GM12878 (cell line): ENCODE data around the gene PRAF2. TPM values are rescaled to one million over a fixed set of nuclear protein-coding genes. Genes with fewer than 3 reads are reported as not detected.

Experiments
- ATAC-seq: fragments of 200-7000 bp; cut with Tn5 transposase; 3 replicates; pipeline ENCODE4 v1.9.1; 2020; ENCODE audit warnings: mild to moderate bottlenecking, moderate library complexity
- BruUV-seq: library from RNA; stranded (reverse); fragments of 400-500 nt; replicated peaks from 2 replicates; lab custom pipeline; 2021; lab: Mats Ljungman, UMichigan
- CTCF ChIA-PET: fragments of 300-600 bp; sonication (Branson Sonifier 250); formaldehyde crosslinking; extraction: SDS; loops from one replicate; lab custom pipeline; 2021; ENCODE audit warnings: inconsistent platforms; lab: Yijun Ruan, JAX
- POLR2A ChIA-PET: fragments of 350-600 bp; formaldehyde crosslinking; extraction: SDS; loops from one replicate; lab custom pipeline; 2021; ENCODE audit warnings: inconsistent platforms; lab: Charles Lee
- RAD21 ChIA-PET: fragments of 300-600 bp; sonication (Branson Sonifier 250); formaldehyde crosslinking; loops from one replicate; lab custom pipeline; 2023; ENCODE audit warnings: antibody characterized with exemption; ENCODE audit not compliant: unreplicated experiment; lab: Charles Lee
- SMC1A ChIA-PET: fragments of 300-600 bp; sonication (Branson Sonifier 250); formaldehyde crosslinking; loops from one replicate; lab custom pipeline; 2023; ENCODE audit not compliant: unreplicated experiment, uncharacterized antibody; lab: Charles Lee
- DNase-seq: peaks from one replicate; pipeline ENCODE4 v3.0.0-alpha.2; 2011; ENCODE audit warnings: low read depth, low spot score
- FAIRE-seq: peaks from 3 replicates; lab custom pipeline; 2011; peaks lifted over from hg19 to GRCh38; lab: Jason Lieb, UNC
- H2AFZ ChIP-seq: 2 replicates; pipeline ENCODE4 v1.6.0; 2011; ENCODE audit warnings: low read depth, low read length, control low read depth; ENCODE audit not compliant: control insufficient read depth
- H3K27ac ChIP-seq: 2 replicates; pipeline ENCODE4 v1.5.1; 2011; ENCODE audit warnings: control low read depth; ENCODE audit not compliant: control insufficient read depth, insufficient read depth
- H3K27me3 ChIP-seq, 2 experiments: replicated peaks in 1 of 2; 2 replicates each; pipeline versions ENCODE4 v1.6.0 to v1.6.1; 2011; ENCODE audit warnings: low read length in 1 of 2; ENCODE audit not compliant: control insufficient read depth in 2 of 2, insufficient read depth in 2 of 2
- H3K36me3 ChIP-seq, 2 experiments: 2 replicates each; pipeline ENCODE4 v1.5.1; 2011; ENCODE audit warnings: low read length in 1 of 2; ENCODE audit not compliant: control insufficient read depth in 2 of 2, insufficient read depth in 2 of 2
- H3K4me1 ChIP-seq: 2 replicates; pipeline ENCODE4 v1.6.1; 2011; ENCODE audit warnings: mild to moderate bottlenecking, low read length, moderate library complexity, mixed read lengths; ENCODE audit not compliant: control insufficient read depth, insufficient read depth
- H3K4me2 ChIP-seq: 2 replicates; pipeline ENCODE4 v1.6.0; 2011; ENCODE audit warnings: control low read depth; ENCODE audit not compliant: control insufficient read depth, insufficient read depth
- H3K4me3 ChIP-seq: fragments of 200-600 bp; sonication (generic); 2 replicates; pipeline ENCODE4 v1.5.1; 2016
- H3K79me2 ChIP-seq: 2 replicates; pipeline ENCODE4 v1.6.0; 2011; ENCODE audit warnings: low read length; ENCODE audit not compliant: control insufficient read depth, insufficient read depth
- H3K9ac ChIP-seq: 2 replicates; pipeline ENCODE4 v1.8.0; 2011; ENCODE audit warnings: low read length, control low read depth, mixed read lengths; ENCODE audit not compliant: control insufficient read depth, insufficient read depth
- H3K9me3 ChIP-seq: replicated peaks from 3 replicates; pipeline ENCODE4 v1.5.1; 2011; ENCODE audit warnings: mild to moderate bottlenecking, low read length; ENCODE audit not compliant: control insufficient read depth, insufficient read depth
- H4K20me1 ChIP-seq: 2 replicates; pipeline ENCODE4 v1.6.0; 2011; ENCODE audit not compliant: control insufficient read depth, insufficient read depth
- ATF3 ChIP-seq: IDR thresholded peaks from 2 replicates; pipeline ENCODE4 v1.6.1; 2011; ENCODE audit warnings: low read depth, mild to moderate bottlenecking, low read length, moderate library complexity, borderline replicate concordance; ENCODE audit errors: extremely low read depth
- CBX3 ChIP-seq: fragments of 200-600 bp; sonication (generic); IDR thresholded peaks from 2 replicates; pipeline ENCODE4 v1.6.1; 2016; ENCODE audit warnings: low read depth, borderline replicate concordance
- CTCF ChIP-seq, 3 experiments: IDR thresholded peaks in 2 of 3; conservative IDR thresholded peaks in 1 of 3; 2 replicates each; pipeline ENCODE4 v1.5.1; 2011; ENCODE audit warnings: low read depth in 3 of 3, low read length in 3 of 3, mild to moderate bottlenecking in 3 of 3, control low read depth in 2 of 3, moderate library complexity in 2 of 3, inconsistent platforms in 1 of 3, mixed read lengths in 1 of 3; ENCODE audit not compliant: control insufficient read depth in 2 of 3, insufficient read depth in 1 of 3; ENCODE audit errors: extremely low read depth in 1 of 3
- GABPA ChIP-seq: IDR thresholded peaks from 2 replicates; pipeline ENCODE4 v1.6.1; 2014; ENCODE audit warnings: antibody characterized with exemption, low read depth, mild to moderate bottlenecking, inconsistent platforms
- IRF5 ChIP-seq: fragments of 450-650 bp; IDR thresholded peaks from 2 replicates; pipeline ENCODE4 v1.6.1; 2017; ENCODE audit warnings: borderline replicate concordance
- NRF1 ChIP-seq: conservative IDR thresholded peaks from 2 replicates; pipeline ENCODE4 v1.6.1; 2011; ENCODE audit warnings: mild to moderate bottlenecking, low read depth, low read length, improper control_type of control experiment
- PAX5 ChIP-seq: IDR thresholded peaks from 2 replicates; pipeline ENCODE4 v1.6.1; 2011; ENCODE audit warnings: low read depth, low read length, borderline replicate concordance
- WGBS: methylation state at CpG from one replicate; pipeline ENCODE4 v1.1.6; 2016; ENCODE audit warnings: low lambda C conversion rate; ENCODE audit not compliant: insufficient replicate concordance, insufficient coverage; ENCODE audit errors: missing lambda C conversion rate; 5-methylcytosine and 5-hydroxymethylcytosine counted together
- in situ Hi-C: fragments of 300-500 bp; cut with MboI; formaldehyde crosslinking; loops from 9 replicates; pipeline ENCODE4 v1.14.3; 2018; ENCODE audit warnings: mixed read lengths
- intact Hi-C: fragments of 100-400 bp; cut with micrococcal nuclease; formaldehyde crosslinking; loops from one replicate; pipeline ENCODE4 v1.14.2; 2022; ENCODE audit not compliant: unreplicated experiment
- polyA plus RNA-seq, 11 experiments: library from polyadenylated mRNA; depleted of rRNA in 4 of 11; unstranded in 6 of 11; stranded (reverse) in 5 of 11; fragments of >200 nt; fragmentation: Nextera tagmentation in 4 of 11; fragmentation: Illumina TruSeq in 1 of 11; extraction: Ambion mirVana in 4 of 11; extraction: Trizol in 1 of 11; gene quantifications; 1 replicate in 1 of 11; 2 replicates in 10 of 11; pipeline versions ENCODE4 v1.2.1 to v1.2.3, GENCODE V29; 2011 to 2016; ENCODE audit warnings: inconsistent platforms in 2 of 11, missing spikeins in 2 of 11, low read depth in 1 of 11
- total RNA-seq, 4 experiments: library from RNA; depleted of rRNA in 3 of 4; stranded (reverse); fragments of >200 nt in 3 of 4; fragmentation: Illumina TruSeq in 1 of 4; extraction: Trizol in 1 of 4; gene quantifications; 2 replicates each; pipeline versions ENCODE4 v1.2.1 to v1.2.3, GENCODE V29; 2013 to 2021

The PRAF2 gene
- total and polyA plus RNA-seq, 10 of the 15 experiments (the other 5 are each of a cell fraction or from before 2014, with no cell fraction given), result 0.80 to 16.7 (median 7.0) TPM

GRCh38 chrX:49106930-49107329 is 33.1 kb upstream of the PRAF2 start:
- in situ Hi-C loops (no loop called here), intact Hi-C loops (no loop called here)
- Histone ChIP-seq H2AFZ (no peak overlapping the region), H3K36me3 (no peaks in the 10 kb centered on the region; a peak in 1 of 4 replicates), H3K4me2 (no peak overlapping the region), H4K20me1 (no peaks in the 10 kb centered on the region), H3K9ac (no peak overlapping the region), H3K9me3 (no peaks in the 10 kb centered on the region), H3K27me3 (no peaks in the 10 kb centered on the region), H3K79me2 (no peaks in the 10 kb centered on the region), H3K27ac (no peak overlapping the region), H3K4me3 (no peak overlapping the region), H3K4me1 (no peaks in the 10 kb centered on the region)
- BruUV-seq, result no TSS peak
- ATAC-seq (peak; percentile 49; the same call in 2 of the 3 replicates), FAIRE-seq (no peak), DNase-seq (no peak)
- POLR2A ChIA-PET, result no interaction called here
- CTCF ChIA-PET, result no interaction called here
- SMC1A ChIA-PET, result no interaction called here
- WGBS, result 59% methylated on average over 7 of the region's 7 CpGs
- TF ChIP-seq PAX5 (no peak), CBX3 (no peak), NRF1 (no peak), GABPA (no peak), ATF3 (no peak), IRF5 (no peak), CTCF (IDR thresholded peaks at IDR 0.05 in 2 of 3, conservative IDR thresholded peaks at IDR 0.05 in 1 of 3; ENCODE audit: control insufficient read depth in 2 of 3, extremely low read depth in 1 of 3, insufficient read depth in 1 of 3, low read depth in 3 of 3, low read length in 3 of 3) (peak in 2 of 3 experiments; percentile 30 to 35; a peak in 3 of 6 replicates)
- RAD21 ChIA-PET, result interaction anchor here (0.6 kb wide), 1 partner anchor 156 kb away, joined by 3 read pairs; no protein-coding TSS in a partner anchor
